Measurements from ENCODE around the gene FXYD1. TPM values are rescaled to one million over a fixed set of nuclear protein-coding genes. Genes with fewer than 3 reads are reported as not detected.
"Not testable (repeated sequence)": the region's sequence is repeated elsewhere in the genome, so short reads cannot be mapped to it uniquely, and the experiment has no call there.

The FXYD1 gene
- total RNA-seq, 4 donors from 2014 or later, result 3.9 to 29.9 (median 10.1) TPM; not detected in 1

- peaks cover 0 to 12% (median 0%) of the 10 kb centered on the region in 3 donors for H3K36me3 ChIP-seq
- TF ChIP-seq POLR2A (IDR thresholded peaks at IDR 0.05) (no peak), CTCF (IDR thresholded peaks at IDR 0.05) (no peak)
- peak overlapping the region; percentile 80 to 95 (median 92) for H3K27ac ChIP-seq
- H3K4me3 ChIP-seq, result peak overlapping the region in 2 of 4 donors; percentile 46 to 65
- WGBS, 2 donors, result 65 to 81% methylated on average over 5 to 6 of the region's 19 CpGs
- intact Hi-C loops (cut with DNase I), result no loop called here
- peaks cover 49 to 83% (median 64%) of the 10 kb centered on the region in 3 donors for H3K4me1 ChIP-seq
- no peaks in the 10 kb centered on the region for H3K9me3 ChIP-seq
- no peaks in the 10 kb centered on the region for H3K27me3 ChIP-seq
- DNase-seq, result no peak
Observed at GRCh38 chr19:35125270-35125717, 13.3 kb upstream of the FXYD1 start.

- peak overlapping the region; percentile 80 to 95 (median 92) for H3K27ac ChIP-seq
- no peak overlapping the region for H3K4me3 ChIP-seq
Observed at GRCh38 chr19:35125749-35126623, 12.6 kb upstream of the FXYD1 start.

GRCh38 chr19:35126624-35126959 is 12.0 kb upstream of the FXYD1 start:
- no peaks in the 10 kb centered on the region for H3K9me3 ChIP-seq
- intact Hi-C loops (cut with DNase I), result no loop called here
- H3K4me1 ChIP-seq, result peaks cover 38 to 70% (median 56%) of the 10 kb centered on the region in 3 donors
- peak overlapping the region in 3 of 4 donors; percentile 92 to 95 (median 93) for H3K27ac ChIP-seq
- no peak overlapping the region for H3K4me3 ChIP-seq
- 52 to 68% methylated on average over 8 of the region's 20 CpGs for WGBS, 2 donors
- no peak for DNase-seq
- H3K36me3 ChIP-seq, result peaks cover 0 to 6% (median 0%) of the 10 kb centered on the region in 3 donors
- TF ChIP-seq POLR2A (IDR thresholded peaks at IDR 0.05), result no peak
- TF ChIP-seq CTCF (IDR thresholded peaks at IDR 0.05), result no peak
- H3K27me3 ChIP-seq, result no peaks in the 10 kb centered on the region

More at GRCh38 chr19:35125749-35126623, 12.6 kb upstream of the FXYD1 start:
- Histone ChIP-seq H3K4me1 (peaks cover 44 to 76% (median 60%) of the 10 kb centered on the region in 3 donors), H3K27me3 (no peaks in the 10 kb centered on the region), H3K9me3 (no peaks in the 10 kb centered on the region), H3K36me3 (peaks cover 0 to 12% (median 0%) of the 10 kb centered on the region in 3 donors)
- 28 to 65% methylated on average over 4 to 16 of the region's 35 CpGs for WGBS, 2 donors
- intact Hi-C loops (cut with DNase I), result no loop called here
- DNase-seq, result no peak
- no peak for TF ChIP-seq POLR2A (IDR thresholded peaks at IDR 0.05)
- TF ChIP-seq CTCF (IDR thresholded peaks at IDR 0.05), result no peak

GRCh38 chr19:35127871-35128270 is 10.8 kb upstream of the FXYD1 start:
- no peak overlapping the region for H3K4me3 ChIP-seq
- H3K9me3 ChIP-seq, result no peaks in the 10 kb centered on the region
- no peaks in the 10 kb centered on the region for H3K36me3 ChIP-seq
- intact Hi-C loops (cut with DNase I), result no loop called here
- peaks cover 29 to 57% (median 43%) of the 10 kb centered on the region in 3 donors for H3K4me1 ChIP-seq
- no peaks in the 10 kb centered on the region for H3K27me3 ChIP-seq
- 35 to 54% methylated on average over 7 of the region's 7 CpGs for WGBS, 2 donors
- TF ChIP-seq CTCF (IDR thresholded peaks at IDR 0.05) (no peak), POLR2A (IDR thresholded peaks at IDR 0.05) (no peak)
- DNase-seq, result no peak
- H3K27ac ChIP-seq, result peak overlapping the region; percentile 25 to 93 (median 78)

GRCh38 chr19:35128398-35129057 is 10.1 kb upstream of the FXYD1 start:
- H3K4me1 ChIP-seq, result peaks cover 23 to 50% (median 37%) of the 10 kb centered on the region in 3 donors

GRCh38 chr19:35129724-35130274 is 8.8 kb upstream of the FXYD1 start:
- WGBS, 2 donors, result 69 to 73% methylated on average over 14 of the region's 14 CpGs
- H3K27ac ChIP-seq; H3K9me3 ChIP-seq; H3K36me3 ChIP-seq; H3K27me3 ChIP-seq; DNase-seq; H3K4me3 ChIP-seq; intact Hi-C loops (cut with DNase I): not testable (repeated sequence)
- H3K4me1 ChIP-seq, result peaks cover 13 to 38% (median 27%) of the 10 kb centered on the region in 3 donors

More at GRCh38 chr19:35128398-35129057, 10.1 kb upstream of the FXYD1 start:
- WGBS, 2 donors, result 82 to 91% methylated on average over 8 to 9 of the region's 9 CpGs
- no peak for TF ChIP-seq CTCF (IDR thresholded peaks at IDR 0.05)
- TF ChIP-seq POLR2A (IDR thresholded peaks at IDR 0.05), result no peak
- Histone ChIP-seq H3K4me3 (no peak overlapping the region), H3K27me3 (no peaks in the 10 kb centered on the region), H3K36me3 (no peaks in the 10 kb centered on the region), H3K27ac (peak overlapping the region in 2 of 4 donors; percentile 64 to 93), H3K9me3 (no peaks in the 10 kb centered on the region)
- intact Hi-C loops (cut with DNase I), result no loop called here
- no peak for DNase-seq

Data from esophagus squamous epithelium (tissue), 5 donors.